IPS-18a (cell line): ENCODE data around the gene PRMT2.

Experiments
- H3K27ac ChIP-seq: one replicate; pipeline ENCODE4 v1.5.1; 2013; ENCODE audit warnings: low read length
- H3K27me3 ChIP-seq: one replicate; pipeline ENCODE4 v1.6.1; 2013; ENCODE audit warnings: mild to moderate bottlenecking, low read length; ENCODE audit not compliant: control insufficient read depth, insufficient read depth
- H3K36me3 ChIP-seq: one replicate; pipeline ENCODE4 v1.6.1; 2013; ENCODE audit warnings: low read depth, low read length; ENCODE audit not compliant: control insufficient read depth
- H3K4me1 ChIP-seq: one replicate; pipeline ENCODE4 v1.6.1; 2013; ENCODE audit warnings: low read depth, low read length; ENCODE audit not compliant: control insufficient read depth
- H3K4me3 ChIP-seq: one replicate; pipeline ENCODE4 v1.5.1; 2013; ENCODE audit warnings: low read length
- H3K9ac ChIP-seq: one replicate; pipeline ENCODE4 v1.6.1; 2013; ENCODE audit warnings: mild to moderate bottlenecking, low read length, moderate library complexity
- H3K9me3 ChIP-seq: one replicate; pipeline ENCODE4 v1.6.1; 2013; ENCODE audit warnings: low read depth, low read length; ENCODE audit not compliant: control insufficient read depth

Gene PRMT2

GRCh38 chr21:46634427-46634826, 1.0 kb upstream of the PRMT2 start:
- Histone ChIP-seq H3K4me3 (peak overlapping the region; percentile 93), H3K36me3 (peaks cover 4% of the 10 kb centered on the region), H3K9ac (peak overlapping the region; percentile 87), H3K4me1 (peaks cover 9% of the 10 kb centered on the region), H3K9me3 (no peaks in the 10 kb centered on the region), H3K27ac (no peak overlapping the region), H3K27me3 (no peaks in the 10 kb centered on the region)

DNA sequence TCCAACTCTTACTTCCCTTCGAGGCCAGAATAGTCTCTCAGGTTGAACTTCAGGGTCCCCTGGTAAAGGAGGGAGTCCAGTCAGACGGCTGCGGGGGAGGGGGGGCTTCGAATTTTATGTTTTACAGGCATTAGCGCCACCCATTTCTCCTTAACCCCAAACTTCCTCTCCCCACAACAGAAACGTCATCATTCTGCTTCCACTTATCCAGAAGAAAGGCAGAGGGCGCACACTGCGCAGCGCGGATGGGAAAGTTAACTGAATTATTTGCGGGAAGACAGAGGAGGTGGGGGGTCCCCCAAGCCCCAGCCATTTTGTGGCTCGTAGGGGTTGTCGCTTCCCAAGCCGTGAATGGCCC, 529 bp upstream of the PRMT2 start:
- H3K9me3 ChIP-seq = no peaks in the 10 kb centered on the region
- H3K27me3 ChIP-seq = no peaks in the 10 kb centered on the region
- peak overlapping the region; percentile 87 for H3K9ac ChIP-seq
- peaks cover 9% of the 10 kb centered on the region for H3K4me1 ChIP-seq
- peak overlapping the region; percentile 93 for H3K4me3 ChIP-seq
- H3K27ac ChIP-seq = peak overlapping the region; percentile 84
- peaks cover 4% of the 10 kb centered on the region for H3K36me3 ChIP-seq

DNA sequence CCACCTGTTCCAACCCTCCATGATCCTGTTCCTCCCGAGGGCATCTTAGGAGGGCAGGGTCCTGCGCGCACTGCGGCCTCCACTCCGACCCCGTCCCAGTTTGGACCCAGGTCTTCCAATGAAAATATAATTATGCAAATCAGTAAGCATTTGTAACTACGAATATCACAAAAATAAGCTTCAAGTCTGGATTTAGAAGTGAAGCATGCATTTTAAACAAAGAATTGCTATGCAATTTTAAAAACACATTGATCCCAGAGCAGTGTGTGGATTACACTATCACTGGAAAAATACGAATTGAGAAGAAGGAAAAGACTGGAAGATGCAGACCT, 673 bp downstream of the PRMT2 start:
- Histone ChIP-seq H3K4me3 (peak overlapping the region; percentile 93), H3K9ac (peak overlapping the region; percentile 87), H3K36me3 (peaks cover 4% of the 10 kb centered on the region), H3K27me3 (no peaks in the 10 kb centered on the region), H3K9me3 (no peaks in the 10 kb centered on the region), H3K27ac (no peak overlapping the region), H3K4me1 (peaks cover 9% of the 10 kb centered on the region)

DNA sequence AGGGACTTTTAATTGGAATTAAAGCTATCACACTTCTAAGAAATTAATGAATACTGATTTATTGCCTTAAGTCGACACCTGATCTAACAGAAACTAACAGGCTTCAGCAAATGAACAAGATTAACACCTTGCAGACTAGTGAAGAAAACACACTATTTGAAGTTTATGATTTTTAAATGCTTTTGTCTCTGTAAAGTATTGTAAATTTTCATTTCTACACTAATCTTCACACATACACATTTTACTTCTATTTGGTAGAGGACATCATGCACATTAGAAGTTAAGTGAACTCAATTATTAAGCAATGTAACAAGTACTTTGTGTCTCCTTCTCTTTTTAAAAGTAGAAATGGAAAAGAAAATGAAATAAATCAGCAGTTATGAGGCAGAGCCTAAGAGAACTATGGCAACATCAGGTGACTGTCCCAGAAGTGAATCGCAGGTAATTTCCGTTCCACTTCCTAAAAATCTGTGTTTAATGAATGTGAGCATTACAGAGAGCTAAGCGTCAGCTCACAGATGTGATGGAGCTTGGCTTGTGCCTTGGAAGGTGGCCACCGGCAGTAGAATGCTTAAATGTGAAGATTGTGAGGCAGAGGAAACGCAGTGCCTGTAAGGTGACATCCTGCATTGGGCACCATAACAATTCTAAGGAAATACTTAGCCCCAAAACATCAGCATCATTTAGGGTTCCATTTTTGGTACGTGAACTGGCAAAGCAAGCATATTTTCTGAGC, 1.2 kb downstream of the PRMT2 start:
- Histone ChIP-seq H3K27me3 (no peaks in the 10 kb centered on the region), H3K27ac (no peak overlapping the region)

GRCh38 chr21:46637952-46638746, 2.7 kb downstream of the PRMT2 start:
- Histone ChIP-seq H3K27me3 (no peaks in the 10 kb centered on the region), H3K4me1 (peaks cover 9% of the 10 kb centered on the region), H3K4me3 (no peak overlapping the region), H3K36me3 (peaks cover 4% of the 10 kb centered on the region), H3K9ac (no peak overlapping the region), H3K9me3 (no peaks in the 10 kb centered on the region), H3K27ac (no peak overlapping the region)

More for the DNA sequence above, 1.2 kb downstream of the PRMT2 start:
- H3K4me1 ChIP-seq = peaks cover 9% of the 10 kb centered on the region
- peaks cover 4% of the 10 kb centered on the region for H3K36me3 ChIP-seq
- H3K9ac ChIP-seq = no peak overlapping the region
- peak overlapping the region; percentile 93 for H3K4me3 ChIP-seq
- H3K9me3 ChIP-seq = no peaks in the 10 kb centered on the region

DNA sequence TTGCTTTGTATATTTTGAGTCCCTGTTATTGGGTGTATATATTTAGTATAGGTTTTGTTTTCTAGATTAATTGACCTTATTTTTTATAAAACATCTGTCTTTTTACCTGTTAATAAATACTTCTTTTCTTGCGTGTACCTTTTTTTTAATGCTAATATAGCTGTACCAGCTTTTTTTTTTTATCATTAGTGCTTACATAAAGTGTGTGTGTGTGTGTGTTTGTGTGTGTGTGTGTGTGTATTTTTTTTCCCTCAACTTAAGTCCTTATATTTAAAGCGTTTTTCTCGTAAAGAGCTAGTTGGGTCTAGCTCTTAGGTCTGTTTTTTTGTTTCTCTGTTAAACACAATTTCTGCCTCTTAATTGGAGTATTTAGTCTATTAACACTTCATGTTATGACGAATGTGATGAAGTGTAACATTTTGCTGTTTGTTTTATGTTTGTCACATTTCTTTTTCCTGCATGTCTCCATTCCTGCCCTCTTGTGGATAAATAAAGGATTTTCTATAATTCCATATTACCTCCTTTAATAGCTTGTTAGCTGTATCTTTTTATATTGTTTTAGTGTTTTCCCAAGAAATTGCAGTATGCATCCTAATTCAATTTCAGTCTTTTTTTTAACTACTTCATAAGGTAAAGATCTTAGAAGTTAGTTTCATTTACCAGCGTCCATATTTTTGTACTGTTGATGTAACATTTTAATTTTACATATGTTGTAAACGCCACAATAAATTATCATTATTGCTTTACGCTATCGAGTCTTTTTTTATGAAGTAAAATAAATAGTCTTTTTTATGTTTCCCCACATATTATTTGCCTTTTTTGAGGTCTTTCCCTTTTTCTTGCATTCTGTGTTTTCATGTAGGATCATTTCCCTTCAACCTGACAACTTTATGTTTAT, 4.3 kb downstream of the PRMT2 start:
- Histone ChIP-seq H3K9ac (no peak overlapping the region), H3K4me1 (peaks cover 2% of the 10 kb centered on the region), H3K36me3 (peaks cover 18% of the 10 kb centered on the region), H3K4me3 (no peak overlapping the region), H3K9me3 (no peaks in the 10 kb centered on the region), H3K27me3 (no peaks in the 10 kb centered on the region), H3K27ac (no peak overlapping the region)

DNA sequence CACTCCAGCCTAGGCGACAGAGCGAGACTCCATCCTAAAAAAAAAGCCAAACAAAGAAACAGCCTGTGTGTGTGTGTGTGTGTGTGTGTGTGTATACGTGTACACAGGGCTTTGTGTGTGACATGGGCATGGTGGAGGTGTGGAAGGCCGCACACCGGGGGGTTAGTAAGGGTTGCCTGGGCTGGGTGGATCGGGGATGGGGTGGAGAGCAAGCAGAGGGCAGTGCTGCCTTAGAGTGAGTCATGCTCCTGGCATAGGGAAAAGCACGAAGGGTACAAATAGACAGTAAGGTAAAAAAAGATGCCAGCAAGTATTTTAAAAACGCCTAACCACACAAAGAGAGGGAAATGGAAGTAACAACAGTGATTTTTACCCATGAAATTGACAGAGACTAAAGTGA, 6.2 kb downstream of the PRMT2 start:
- no peak overlapping the region for H3K27ac ChIP-seq
- no peak overlapping the region for H3K9ac ChIP-seq
- H3K4me1 ChIP-seq = no peaks in the 10 kb centered on the region
- no peaks in the 10 kb centered on the region for H3K27me3 ChIP-seq
- H3K9me3 ChIP-seq = no peaks in the 10 kb centered on the region
- H3K36me3 ChIP-seq = peaks cover 27% of the 10 kb centered on the region
- H3K4me3 ChIP-seq = no peak overlapping the region

- peaks cover 34% of the 10 kb centered on the region for H3K36me3 ChIP-seq
These were observed 8.1 kb downstream of the PRMT2 start for GRCh38 chr21:46643379-46644177.

DNA sequence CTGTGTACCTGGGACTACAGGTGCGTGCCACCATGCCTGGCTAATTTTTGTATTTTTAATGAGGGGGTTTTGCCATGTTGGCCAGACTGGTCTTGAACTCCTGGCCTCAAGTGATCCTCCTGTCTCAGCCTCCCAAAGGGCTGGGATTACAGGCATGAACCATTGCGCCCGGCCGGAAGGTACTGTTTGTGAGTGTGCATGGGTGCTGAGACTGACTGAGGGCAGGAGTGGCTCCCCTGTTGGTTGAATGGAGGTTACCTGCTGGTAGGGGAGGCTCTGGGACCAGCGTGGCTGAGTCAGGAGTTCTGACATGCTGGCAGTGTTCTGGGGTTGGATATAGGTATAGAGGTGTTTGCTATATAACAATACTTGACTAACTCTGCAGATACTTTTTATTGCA, 10.4 kb downstream of the PRMT2 start:
- H3K9me3 ChIP-seq = no peaks in the 10 kb centered on the region
- no peak overlapping the region for H3K9ac ChIP-seq
- H3K4me3 ChIP-seq = no peak overlapping the region
- no peak overlapping the region for H3K27ac ChIP-seq
- peaks cover 47% of the 10 kb centered on the region for H3K36me3 ChIP-seq
- no peaks in the 10 kb centered on the region for H3K4me1 ChIP-seq
- H3K27me3 ChIP-seq = no peaks in the 10 kb centered on the region

More at GRCh38 chr21:46643379-46644177, 8.1 kb downstream of the PRMT2 start:
- Histone ChIP-seq H3K9me3 (no peaks in the 10 kb centered on the region), H3K4me1 (no peaks in the 10 kb centered on the region), H3K27ac (no peak overlapping the region), H3K4me3 (no peak overlapping the region), H3K9ac (no peak overlapping the region), H3K27me3 (no peaks in the 10 kb centered on the region)

- peaks cover 47% of the 10 kb centered on the region for H3K36me3 ChIP-seq
- H3K27ac ChIP-seq = no peak overlapping the region
- H3K27me3 ChIP-seq = no peaks in the 10 kb centered on the region
- no peak overlapping the region for H3K4me3 ChIP-seq
- no peaks in the 10 kb centered on the region for H3K9me3 ChIP-seq
- H3K9ac ChIP-seq = no peak overlapping the region
- no peaks in the 10 kb centered on the region for H3K4me1 ChIP-seq
These were observed 11.2 kb downstream of the PRMT2 start for GRCh38 chr21:46646541-46647154.
